Left lung (tissue), 10 donors: ENCODE measurements around the gene METTL22. TPM values are rescaled to one million over a fixed set of nuclear protein-coding genes. Genes with fewer than 3 reads are reported as not detected.

Experiments
- ATAC-seq: fragments of 200-7000 bp; cut with Tn5 transposase; one replicate; pipeline ENCODE4 v1.9.1; 2020; ENCODE audit warnings: moderate library complexity
- DNase-seq, 4 donors: peaks; one replicate each; pipeline ENCODE4 v3.0.0-alpha.2; 2013 to 2020
- H3K27ac ChIP-seq, 2 donors: fragments of 200-600 bp; sonication (generic) in 1 of 2; one replicate each; pipeline versions ENCODE4 v1.5.0 to v1.8.0; 2020 to 2021
- H3K27me3 ChIP-seq, 2 donors: fragments of 200-600 bp; sonication (generic) in 1 of 2; one replicate each; pipeline versions ENCODE4 v1.5.0 to v1.8.0; 2020 to 2021
- H3K36me3 ChIP-seq, 2 donors: fragments of 200-600 bp; sonication (generic) in 1 of 2; one replicate each; pipeline versions ENCODE4 v1.5.0 to v1.8.0; 2020 to 2021
- H3K4me1 ChIP-seq, 2 donors: fragments of 200-600 bp; one replicate each; pipeline ENCODE4 v1.8.0; 2021
- H3K4me3 ChIP-seq, 2 donors: fragments of 200-600 bp; sonication (generic) in 1 of 2; one replicate each; pipeline versions ENCODE4 v1.5.0 to v1.8.0; 2020 to 2021; ENCODE audit warnings: mild to moderate bottlenecking in 1 of 2
- H3K9me3 ChIP-seq, 2 donors: fragments of 200-600 bp; sonication (generic) in 1 of 2; one replicate each; pipeline versions ENCODE4 v1.5.0 to v1.8.0; 2020 to 2021
- intact Hi-C, 2 donors: fragments of 100-400 bp; cut with DNase I; formaldehyde crosslinking; loops; one replicate each; pipeline versions ENCODE4 v1.11.2 to v1.14.2; 2022
- polyA plus RNA-seq, 6 donors: library from polyadenylated mRNA; unstranded; fragments of 120-200 nt; gene quantifications; one replicate each; pipeline ENCODE4 v1.2.1, GENCODE V29; 2013; ENCODE audit not compliant: insufficient read length in 6 of 6
- total RNA-seq, 2 donors: library from RNA; stranded (reverse); fragmentation: NEBNext Ultra II Directional; extraction: Animal tissue kit (Norgen Biotek cat#: 25700); gene quantifications; one replicate each; pipeline ENCODE4 v1.2.1, GENCODE V29; 2021
- TF ChIP-seq, protein P1 (sequence below), 2 donors: fragments of 200-600 bp; sonication (generic) in 1 of 2; IDR thresholded peaks; one replicate each; pipeline versions ENCODE4 v1.5.0 to v1.8.0; 2021; ENCODE audit warnings: antibody characterized with exemption in 2 of 2
- donor health status: DM: no; HTN: yes; CAD: no.
- donor health status: DM: no; HTN: no; CAD: no.

Gene METTL22
- total and polyA plus RNA-seq, 8 donors, result 25.9 to 43.5 (median 29.4) TPM

DNA sequence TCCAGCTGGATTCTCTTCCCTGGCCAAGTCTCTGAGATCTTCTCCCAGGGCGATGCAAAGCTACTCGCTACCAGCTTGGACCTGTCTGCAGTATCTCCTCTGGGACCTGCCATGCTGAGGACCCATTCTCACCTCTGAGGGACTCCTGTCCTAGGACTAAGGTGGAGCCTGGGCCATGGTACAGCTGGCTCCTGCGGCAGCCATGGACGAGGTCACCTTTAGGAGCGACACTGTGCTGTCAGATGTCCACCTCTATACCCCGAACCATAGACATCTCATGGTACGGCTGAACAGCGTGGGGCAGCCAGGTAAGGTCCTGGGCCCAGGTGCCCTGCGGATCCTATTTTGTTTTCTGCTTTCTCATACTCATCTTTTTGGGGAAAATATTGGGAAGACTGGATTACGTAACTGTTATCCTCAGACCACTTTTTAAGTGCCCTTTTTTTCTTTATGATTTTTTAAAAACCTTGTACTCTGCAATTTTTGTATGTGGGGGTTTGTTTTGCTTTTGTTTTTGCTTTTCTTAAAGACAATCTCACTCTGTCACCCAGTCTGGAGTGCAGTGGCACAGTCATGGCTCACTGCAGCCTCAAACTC, 4.1 kb downstream of the METTL22 start:
- no peaks in the 10 kb centered on the region for H3K27me3 ChIP-seq
- ATAC-seq (no peak), DNase-seq (no peak)
- intact Hi-C loops, result no loop called here
- peaks cover 7 to 26% of the 10 kb centered on the region in 2 donors for H3K4me1 ChIP-seq
- H3K27ac ChIP-seq, result no peak overlapping the region
- H3K36me3 ChIP-seq, result peaks cover 0 to 59% of the 10 kb centered on the region in 2 donors
- TF ChIP-seq, protein P1, sequence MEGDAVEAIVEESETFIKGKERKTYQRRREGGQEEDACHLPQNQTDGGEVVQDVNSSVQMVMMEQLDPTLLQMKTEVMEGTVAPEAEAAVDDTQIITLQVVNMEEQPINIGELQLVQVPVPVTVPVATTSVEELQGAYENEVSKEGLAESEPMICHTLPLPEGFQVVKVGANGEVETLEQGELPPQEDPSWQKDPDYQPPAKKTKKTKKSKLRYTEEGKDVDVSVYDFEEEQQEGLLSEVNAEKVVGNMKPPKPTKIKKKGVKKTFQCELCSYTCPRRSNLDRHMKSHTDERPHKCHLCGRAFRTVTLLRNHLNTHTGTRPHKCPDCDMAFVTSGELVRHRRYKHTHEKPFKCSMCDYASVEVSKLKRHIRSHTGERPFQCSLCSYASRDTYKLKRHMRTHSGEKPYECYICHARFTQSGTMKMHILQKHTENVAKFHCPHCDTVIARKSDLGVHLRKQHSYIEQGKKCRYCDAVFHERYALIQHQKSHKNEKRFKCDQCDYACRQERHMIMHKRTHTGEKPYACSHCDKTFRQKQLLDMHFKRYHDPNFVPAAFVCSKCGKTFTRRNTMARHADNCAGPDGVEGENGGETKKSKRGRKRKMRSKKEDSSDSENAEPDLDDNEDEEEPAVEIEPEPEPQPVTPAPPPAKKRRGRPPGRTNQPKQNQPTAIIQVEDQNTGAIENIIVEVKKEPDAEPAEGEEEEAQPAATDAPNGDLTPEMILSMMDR (IDR thresholded peaks at IDR 0.05), result no peak
- H3K4me3 ChIP-seq, result no peak overlapping the region
- H3K9me3 ChIP-seq, result no peaks in the 10 kb centered on the region

DNA sequence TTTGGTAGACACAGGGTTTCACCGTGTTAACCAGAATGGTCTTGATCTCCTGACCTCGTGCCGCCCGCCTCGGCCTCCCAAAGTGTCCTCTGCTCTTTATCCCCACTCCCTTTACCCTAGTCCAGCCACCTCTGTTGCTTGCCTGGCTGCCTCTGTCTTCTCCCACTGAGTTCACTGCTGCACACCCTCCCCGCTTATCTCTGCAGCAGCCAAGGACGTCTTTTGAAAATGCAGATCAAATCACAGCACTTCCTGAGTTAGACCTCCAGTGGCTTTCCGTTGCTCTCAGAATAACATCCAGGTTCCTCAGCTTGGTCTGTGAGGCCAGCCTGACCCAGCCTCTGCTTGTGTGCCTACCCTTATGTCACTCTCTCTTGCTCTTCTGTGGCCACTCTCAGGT, 5.4 kb downstream of the METTL22 start:
- Histone ChIP-seq H3K36me3 (peaks cover 0 to 71% of the 10 kb centered on the region in 2 donors), H3K27ac (no peak overlapping the region), H3K9me3 (no peaks in the 10 kb centered on the region), H3K27me3 (no peaks in the 10 kb centered on the region), H3K4me1 (peaks cover 7 to 34% of the 10 kb centered on the region in 2 donors), H3K4me3 (no peak overlapping the region)
- TF ChIP-seq, protein P1 (IDR thresholded peaks at IDR 0.05), result no peak
- no peak for ATAC-seq
- DNase-seq, result no peak
- intact Hi-C loops, result no loop called here

DNA sequence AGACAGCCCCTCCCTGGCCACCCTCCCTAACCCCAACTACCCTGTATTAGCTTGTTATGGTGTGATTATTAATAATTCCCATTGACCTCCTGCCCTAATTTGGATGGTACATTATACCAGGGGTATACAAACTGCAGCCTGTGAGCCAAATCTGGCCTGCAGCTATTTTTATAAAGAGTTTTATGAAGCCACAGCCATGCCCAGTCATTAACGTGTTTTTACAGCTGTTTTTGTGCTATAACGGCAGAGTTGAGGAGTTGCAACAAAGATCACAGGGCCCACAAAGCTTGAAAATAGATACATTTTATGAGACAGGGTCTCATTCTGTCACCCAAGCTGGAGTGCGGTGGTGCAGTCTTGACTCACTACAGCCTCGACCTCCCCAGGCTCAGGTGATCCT, 6.0 kb downstream of the METTL22 start:
- no peak for DNase-seq
- intact Hi-C loops, result no loop called here
- TF ChIP-seq, protein P1 (IDR thresholded peaks at IDR 0.05), result no peak
- no peak for ATAC-seq
- H3K27me3 ChIP-seq, result no peaks in the 10 kb centered on the region
- H3K9me3 ChIP-seq, result no peaks in the 10 kb centered on the region
- no peak overlapping the region for H3K4me3 ChIP-seq
- H3K4me1 ChIP-seq, result peaks cover 3 to 34% of the 10 kb centered on the region in 2 donors
- peaks cover 0 to 76% of the 10 kb centered on the region in 2 donors for H3K36me3 ChIP-seq
- H3K27ac ChIP-seq, result no peak overlapping the region

DNA sequence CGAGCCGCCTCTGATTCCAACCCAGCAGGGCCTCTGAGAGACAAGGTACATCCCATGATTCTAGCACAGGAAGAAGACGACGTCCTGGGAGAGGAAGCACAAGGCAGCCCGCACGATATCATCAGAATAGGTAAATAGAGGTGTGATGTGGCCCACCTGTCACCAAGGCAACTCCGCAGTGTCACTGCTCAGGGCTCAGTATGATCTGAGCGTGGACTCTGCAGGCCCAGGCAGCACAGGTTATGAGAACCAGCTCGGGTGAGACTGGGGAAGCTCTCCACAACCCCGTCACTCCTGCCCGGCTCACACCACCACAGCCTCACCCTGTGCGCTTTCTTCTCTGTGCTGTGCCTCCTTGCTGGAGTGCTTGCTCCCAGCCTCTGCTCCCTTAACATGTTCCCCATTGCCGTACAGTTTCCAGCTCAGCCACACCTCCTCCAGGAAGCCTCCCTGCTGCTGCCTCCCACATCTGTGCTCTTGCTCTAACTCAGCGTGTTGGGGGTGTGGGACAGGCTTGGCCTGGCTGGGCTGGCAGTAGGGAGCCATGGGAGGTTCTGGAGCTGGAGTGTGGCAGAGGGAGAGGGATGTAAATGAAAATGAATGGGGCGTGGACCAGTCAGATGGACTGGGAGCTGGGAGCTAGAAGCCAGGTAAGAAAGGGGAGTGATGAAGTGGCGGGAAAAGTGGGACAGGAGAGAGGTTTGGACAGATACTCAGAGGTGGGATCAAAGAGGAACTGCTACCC, 7.7 kb downstream of the METTL22 start:
- Histone ChIP-seq H3K4me1 (peaks cover 0 to 28% of the 10 kb centered on the region in 2 donors), H3K9me3 (no peaks in the 10 kb centered on the region), H3K36me3 (peaks cover 0 to 87% of the 10 kb centered on the region in 2 donors), H3K27me3 (no peaks in the 10 kb centered on the region), H3K4me3 (no peak overlapping the region), H3K27ac (no peak overlapping the region)
- ATAC-seq (no peak), DNase-seq (no peak)
- intact Hi-C loops, result no loop called here
- TF ChIP-seq, protein P1 (IDR thresholded peaks at IDR 0.05), result no peak

DNA sequence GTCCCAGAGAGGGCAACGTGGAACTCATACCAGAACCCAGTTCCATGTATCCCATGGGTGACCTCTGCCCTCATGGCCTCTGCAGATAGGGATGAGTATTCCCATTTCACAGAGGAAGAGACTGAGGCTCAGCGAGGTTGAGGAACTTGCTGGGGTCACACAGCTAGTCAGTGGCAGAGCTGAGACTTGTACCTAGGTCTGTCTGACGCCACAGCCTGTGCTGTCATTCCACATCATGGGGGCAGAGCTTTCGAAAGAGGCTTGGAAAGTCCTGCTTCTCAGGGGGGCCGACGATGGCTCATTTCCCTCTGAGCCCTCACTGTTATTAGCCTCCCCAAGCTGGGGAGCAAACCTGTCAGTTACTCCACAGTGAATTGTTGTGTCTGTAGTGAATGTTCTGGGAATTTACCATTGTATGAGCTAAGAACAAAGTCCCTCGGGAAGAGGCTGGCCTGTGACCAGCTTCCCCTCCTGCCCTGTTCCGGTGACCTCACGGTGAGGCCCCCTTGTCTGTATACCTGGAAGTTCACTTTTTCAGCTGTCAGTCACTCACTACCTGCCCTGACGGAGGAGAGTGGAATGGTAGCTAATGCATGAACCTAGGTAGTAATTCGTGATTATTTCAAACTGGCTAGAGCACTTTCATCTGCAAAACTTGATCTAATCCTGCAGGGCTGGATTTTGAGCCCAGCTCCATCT, 8.9 kb downstream of the METTL22 start:
- H3K36me3 ChIP-seq, result peaks cover 0 to 90% of the 10 kb centered on the region in 2 donors
- DNase-seq (no peak), ATAC-seq (no peak)
- H3K4me1 ChIP-seq, result peaks cover 0 to 26% of the 10 kb centered on the region in 2 donors
- intact Hi-C loops, result loop anchor here in 1 of 2 donors (10.0 kb wide), 1 partner anchor 56 kb away; no protein-coding TSS in a partner anchor
- H3K27me3 ChIP-seq, result no peaks in the 10 kb centered on the region
- H3K27ac ChIP-seq, result no peak overlapping the region
- no peaks in the 10 kb centered on the region for H3K9me3 ChIP-seq
- TF ChIP-seq, protein P1 (IDR thresholded peaks at IDR 0.05), result no peak
- H3K4me3 ChIP-seq, result no peak overlapping the region
